SU-DHL-6 (cell line): ENCODE data around the gene C19orf81.
A peak's percentile ranks its signal among the peaks of the same experiment; 100 is the strongest.

Experiments
- H2AFZ ChIP-seq: fragments of 200-600 bp; sonication (generic); 2 replicates; pipeline ENCODE4 v1.6.1; 2014; ENCODE audit warnings: low read depth, mild to moderate bottlenecking, moderate library complexity, mixed read lengths, antibody characterized with exemption, low read length; ENCODE audit not compliant: severe bottlenecking
- H3F3A ChIP-seq: fragments of 200-600 bp; shearing (Covaris generic); 2 replicates; pipeline ENCODE4 v1.6.0; 2016; ENCODE audit warnings: antibody characterized with exemption, mild to moderate bottlenecking; ENCODE audit not compliant: insufficient read depth
- H3K27ac ChIP-seq: fragments of 200-600 bp; sonication (generic); 2 replicates; pipeline ENCODE4 v1.5.1; 2016; ENCODE audit warnings: low read depth, mild to moderate bottlenecking, low read length, moderate library complexity, mixed read lengths
- H3K27me3 ChIP-seq: fragments of 200-600 bp; sonication (generic), shearing (Covaris generic); 2 replicates; pipeline ENCODE4 v1.6.0; 2014; ENCODE audit warnings: mild to moderate bottlenecking, low read length
- H3K36me3 ChIP-seq: fragments of 200-600 bp; sonication (generic); 2 replicates; pipeline ENCODE4 v1.6.1; 2014; ENCODE audit warnings: mild to moderate bottlenecking, low read length, mixed read lengths
- H3K4me2 ChIP-seq: fragments of 300-600, 200-600 bp; shearing (Covaris generic), sonication (generic); 2 replicates; pipeline ENCODE4 v1.6.0; 2014; ENCODE audit warnings: low read length, low read depth, mild to moderate bottlenecking; ENCODE audit not compliant: poor library complexity, severe bottlenecking
- H3K4me3 ChIP-seq: fragments of 200-600 bp; sonication (generic); 2 replicates; pipeline ENCODE4 v1.5.1; 2014; ENCODE audit warnings: antibody characterized with exemption, low read length, mild to moderate bottlenecking, mixed read lengths; ENCODE audit not compliant: insufficient read depth, poor library complexity, severe bottlenecking
- H3K79me2 ChIP-seq: fragments of 200-600 bp; sonication (generic); 2 replicates; pipeline ENCODE4 v1.6.1; 2014; ENCODE audit warnings: mild to moderate bottlenecking, low read length, moderate library complexity; ENCODE audit not compliant: insufficient read depth
- H3K9ac ChIP-seq: fragments of 200-600 bp; sonication (generic); 2 replicates; pipeline ENCODE4 v1.7.0; 2014; ENCODE audit warnings: mild to moderate bottlenecking, low read length
- H3K9me2 ChIP-seq: fragments of 200-600 bp; sonication (generic); replicated peaks from 2 replicates; pipeline ENCODE4 v1.6.1; 2014; ENCODE audit warnings: low read length; ENCODE audit not compliant: insufficient read depth
- H3K9me3 ChIP-seq: fragments of 200-600 bp; sonication (generic); 2 replicates; pipeline ENCODE4 v1.6.1; 2014; ENCODE audit warnings: low read length, mixed read lengths; ENCODE audit not compliant: insufficient read depth
- H4K20me1 ChIP-seq: fragments of 200-600 bp; sonication (generic); 2 replicates; pipeline ENCODE4 v1.6.1; 2014; ENCODE audit warnings: low read depth, mild to moderate bottlenecking, antibody characterized with exemption, low read length, moderate library complexity, mixed read lengths
- CTCF ChIP-seq: fragments of 200-600 bp; sonication (generic); IDR thresholded peaks from one replicate; pipeline ENCODE4 v1.5.1; 2017; ENCODE audit warnings: antibody characterized with exemption, mild to moderate bottlenecking, low read length, moderate library complexity; ENCODE audit not compliant: insufficient read depth, poor library complexity, severe bottlenecking
- EZH2phosphoT487 ChIP-seq: fragments of 200-600 bp; sonication (generic), shearing (Covaris generic); conservative IDR thresholded peaks from 2 replicates; pipeline ENCODE4 v1.6.1; 2018; ENCODE audit warnings: mild to moderate bottlenecking, antibody characterized with exemption, low read length, moderate library complexity, mixed read lengths

The C19orf81 gene

GRCh38 chr19:50629801-50630200 lies 19.4 kb upstream of the C19orf81 start:
- Histone ChIP-seq H3K4me2 (no peak overlapping the region), H3F3A (no peaks in the 10 kb centered on the region), H3K36me3 (no peaks in the 10 kb centered on the region), H3K79me2 (no peaks in the 10 kb centered on the region), H3K9me2 (no peaks in the 10 kb centered on the region), H3K27ac (no peak overlapping the region), H3K27me3 (no peaks in the 10 kb centered on the region), H3K9ac (no peak overlapping the region), H2AFZ (no peak overlapping the region), H3K4me3 (no peak overlapping the region), H4K20me1 (no peaks in the 10 kb centered on the region), H3K9me3 (peaks cover 14% of the 10 kb centered on the region; the same call in 1 of the 2 replicates)
- TF ChIP-seq EZH2phosphoT487: no peak
- no peak for TF ChIP-seq CTCF

GRCh38 chr19:50632151-50632835 lies 17.0 kb upstream of the C19orf81 start:
- Histone ChIP-seq H3K9ac (no peak overlapping the region), H3K27ac (no peak overlapping the region), H3K9me2 (no peaks in the 10 kb centered on the region), H3K36me3 (no peaks in the 10 kb centered on the region), H2AFZ (no peak overlapping the region), H3K4me3 (no peak overlapping the region), H3K27me3 (no peaks in the 10 kb centered on the region), H3K9me3 (peaks cover 14% of the 10 kb centered on the region; the same call in 1 of the 2 replicates), H3K79me2 (no peaks in the 10 kb centered on the region), H4K20me1 (no peaks in the 10 kb centered on the region), H3F3A (no peaks in the 10 kb centered on the region), H3K4me2 (no peak overlapping the region)
- TF ChIP-seq EZH2phosphoT487 (no peak), CTCF (peak; percentile 10)

GRCh38 chr19:50633359-50633758 lies 15.9 kb upstream of the C19orf81 start:
- no peaks in the 10 kb centered on the region for H3K36me3 ChIP-seq
- no peak overlapping the region for H3K9ac ChIP-seq
- H3K9me3 ChIP-seq: peaks cover 14% of the 10 kb centered on the region; the same call in 1 of the 2 replicates
- H3K9me2 ChIP-seq: no peaks in the 10 kb centered on the region
- H3K27me3 ChIP-seq: no peaks in the 10 kb centered on the region
- no peak overlapping the region for H2AFZ ChIP-seq
- TF ChIP-seq EZH2phosphoT487: no peak
- no peak for TF ChIP-seq CTCF
- no peaks in the 10 kb centered on the region for H4K20me1 ChIP-seq
- no peak overlapping the region for H3K27ac ChIP-seq
- no peak overlapping the region for H3K4me2 ChIP-seq
- H3K79me2 ChIP-seq: no peaks in the 10 kb centered on the region
- H3K4me3 ChIP-seq: no peak overlapping the region
- no peaks in the 10 kb centered on the region for H3F3A ChIP-seq
